NK-92 (cell line): ENCODE results near the gene REPS1.

Experiments used
- DNase-seq: peaks from one replicate; lab custom pipeline; 2025; ENCODE audit not compliant: unreplicated experiment; lab: John Stamatoyannopoulos, UW

Gene REPS1

DNA sequence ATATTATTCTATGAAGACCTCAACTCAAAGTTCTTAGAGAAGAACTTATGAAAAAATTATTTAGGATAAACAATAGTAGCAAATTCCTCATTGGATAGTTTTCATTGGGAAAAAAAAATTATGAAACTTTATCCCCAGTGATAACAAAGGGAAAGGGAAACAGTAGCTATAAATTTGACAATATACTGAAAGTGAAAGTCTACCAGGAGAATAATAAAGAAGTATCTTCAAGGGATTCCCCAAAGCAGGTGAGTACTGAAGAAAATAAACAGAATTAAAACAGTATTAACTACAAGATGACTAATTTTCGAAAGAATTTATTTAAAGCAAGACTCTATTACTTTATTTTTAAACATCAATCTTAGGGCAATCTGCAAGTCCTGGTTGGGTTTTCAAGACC lies 56.4 kb downstream of the REPS1 start:
- no peak for DNase-seq

DNA sequence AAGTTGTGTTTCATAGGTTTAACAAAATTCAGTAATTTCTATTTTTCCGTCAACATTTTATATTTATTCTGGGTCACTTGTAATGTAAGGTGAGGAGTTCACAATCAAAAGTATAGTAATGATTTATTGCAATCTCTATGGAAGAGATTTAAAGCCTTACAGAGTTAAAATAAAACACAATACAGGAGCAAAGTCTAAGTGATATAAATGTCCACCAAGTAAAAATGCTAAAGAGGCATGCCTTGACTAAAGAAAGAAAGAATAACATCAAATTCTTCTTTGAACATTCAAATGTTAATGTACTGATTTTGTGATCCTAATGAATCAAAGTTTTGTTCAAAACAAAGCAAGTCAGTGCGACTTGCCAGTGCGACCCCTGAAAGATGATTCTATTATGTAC lies 61.5 kb downstream of the REPS1 start:
- no peak for DNase-seq

DNA sequence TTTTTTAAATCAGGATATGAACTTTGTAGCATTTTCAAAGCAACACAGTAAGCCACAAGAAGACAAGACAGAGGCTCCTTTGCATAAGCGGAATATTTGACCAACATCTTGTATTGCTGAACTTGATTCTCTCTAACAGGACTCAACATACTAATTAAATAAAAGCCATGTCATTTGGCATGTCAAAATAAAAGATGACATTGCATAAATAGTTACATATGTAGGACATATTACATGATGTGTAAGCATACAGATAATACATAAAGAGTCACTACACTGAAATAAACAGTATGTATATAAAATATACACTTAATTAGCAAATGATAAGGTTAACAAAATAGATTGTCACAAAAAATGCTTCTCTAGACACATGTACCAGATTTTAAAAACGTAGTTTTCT lies 62.2 kb downstream of the REPS1 start:
- DNase-seq = no peak

DNA sequence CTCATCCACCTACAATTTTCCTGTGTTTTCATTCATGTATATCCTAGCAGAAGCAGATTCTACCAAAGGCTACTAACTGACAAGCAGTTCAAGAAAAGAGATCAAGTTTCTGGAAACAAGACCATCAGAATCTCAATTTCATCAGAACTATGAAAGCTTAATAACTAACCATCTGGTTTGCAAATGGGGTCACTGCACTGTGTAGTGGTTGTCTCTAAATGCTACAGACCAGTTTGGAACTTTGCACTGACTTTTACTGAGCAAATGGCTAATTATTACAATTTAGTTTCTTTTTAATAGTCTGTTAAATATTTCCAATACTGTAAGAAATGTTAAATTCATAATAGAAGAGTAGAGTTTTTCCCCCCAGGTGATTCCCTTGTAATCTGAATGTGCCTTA lies 64.5 kb downstream of the REPS1 start:
- DNase-seq = no peak

DNA sequence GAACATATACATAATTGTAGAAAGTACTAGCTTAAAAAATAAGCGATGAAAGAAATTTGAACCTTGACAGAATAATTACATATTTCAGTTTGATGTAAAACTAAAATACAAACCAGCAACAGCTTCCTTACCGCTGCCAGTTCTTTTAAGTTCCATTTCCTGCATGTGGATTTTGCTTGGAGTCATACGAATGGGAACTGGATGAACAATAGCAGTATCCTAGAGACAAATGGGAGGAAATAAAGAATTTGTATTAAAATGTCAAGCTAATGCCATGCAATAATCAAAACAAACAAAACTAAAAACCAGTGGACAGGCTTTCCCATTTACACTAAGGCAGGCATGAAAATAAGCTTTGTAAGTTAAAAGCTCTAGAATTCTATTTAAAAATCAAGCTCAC lies 67.1 kb downstream of the REPS1 start:
- DNase-seq = no peak

DNA sequence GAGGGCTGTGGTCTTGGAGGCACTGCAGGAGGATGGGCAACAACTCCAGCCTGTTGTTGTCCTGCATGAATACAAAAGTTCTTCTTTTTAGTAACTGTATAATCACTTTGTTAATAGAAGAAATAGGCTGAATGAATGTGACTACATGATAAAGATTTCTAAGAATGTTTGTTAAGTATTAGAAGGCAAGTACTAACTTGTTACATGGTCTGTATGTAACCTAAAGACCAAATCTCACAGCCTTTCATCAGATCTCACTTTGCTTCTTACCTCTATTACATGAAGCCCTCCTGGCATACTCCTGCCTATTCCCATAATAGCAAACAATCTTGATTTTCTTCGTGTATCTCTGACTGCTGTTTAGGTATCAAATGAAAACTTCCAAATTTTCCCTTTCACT lies 73.4 kb downstream of the REPS1 start:
- no peak for DNase-seq

DNA sequence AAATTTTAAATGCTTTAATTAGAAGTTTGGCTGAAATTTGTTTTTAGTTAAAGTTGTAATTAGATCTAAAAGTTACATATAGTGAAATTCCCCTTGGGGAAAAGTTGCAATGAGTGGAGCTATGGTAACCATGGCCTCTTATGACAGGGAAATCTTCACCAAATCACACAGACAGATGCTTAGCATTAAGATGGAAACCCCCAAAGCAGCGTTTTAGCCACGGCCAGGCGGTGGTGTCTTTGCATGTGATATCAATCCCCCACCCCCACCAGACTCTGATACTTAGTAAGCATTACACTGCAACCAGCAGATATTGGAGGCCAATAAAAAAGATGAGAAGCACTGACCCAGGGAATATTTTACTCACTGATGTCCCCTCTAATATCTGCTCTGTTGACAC lies 75.7 kb downstream of the REPS1 start:
- no peak for DNase-seq

GRCh38 chr6:138909975-138910374 lies 78.1 kb downstream of the REPS1 start:
- no peak for DNase-seq

DNA sequence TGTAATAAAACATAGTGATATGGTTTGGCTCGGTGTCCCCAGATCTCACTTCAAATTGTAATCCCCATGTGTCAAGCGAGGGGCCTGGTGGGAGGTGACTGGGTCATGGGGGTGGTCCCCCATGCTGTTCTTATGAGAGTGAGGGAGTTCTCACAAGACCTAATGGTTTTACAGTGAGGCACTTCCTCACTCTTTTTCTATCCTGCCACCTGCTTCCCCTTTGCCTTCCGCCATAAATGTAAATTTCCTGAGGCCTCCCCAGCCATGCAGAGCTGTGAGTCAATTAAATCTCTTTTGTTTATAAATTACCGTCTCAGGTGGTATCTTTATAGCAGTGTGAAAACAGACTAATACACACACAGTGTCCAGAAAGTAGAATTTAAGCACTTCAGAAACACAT lies 78.5 kb downstream of the REPS1 start:
- no peak for DNase-seq

- DNase-seq = no peak
These were observed 80.9 kb downstream of the REPS1 start for GRCh38 chr6:138907167-138907566.

- no peak for DNase-seq
These were observed 91.0 kb downstream of the REPS1 start for GRCh38 chr6:138897031-138897430.

DNA sequence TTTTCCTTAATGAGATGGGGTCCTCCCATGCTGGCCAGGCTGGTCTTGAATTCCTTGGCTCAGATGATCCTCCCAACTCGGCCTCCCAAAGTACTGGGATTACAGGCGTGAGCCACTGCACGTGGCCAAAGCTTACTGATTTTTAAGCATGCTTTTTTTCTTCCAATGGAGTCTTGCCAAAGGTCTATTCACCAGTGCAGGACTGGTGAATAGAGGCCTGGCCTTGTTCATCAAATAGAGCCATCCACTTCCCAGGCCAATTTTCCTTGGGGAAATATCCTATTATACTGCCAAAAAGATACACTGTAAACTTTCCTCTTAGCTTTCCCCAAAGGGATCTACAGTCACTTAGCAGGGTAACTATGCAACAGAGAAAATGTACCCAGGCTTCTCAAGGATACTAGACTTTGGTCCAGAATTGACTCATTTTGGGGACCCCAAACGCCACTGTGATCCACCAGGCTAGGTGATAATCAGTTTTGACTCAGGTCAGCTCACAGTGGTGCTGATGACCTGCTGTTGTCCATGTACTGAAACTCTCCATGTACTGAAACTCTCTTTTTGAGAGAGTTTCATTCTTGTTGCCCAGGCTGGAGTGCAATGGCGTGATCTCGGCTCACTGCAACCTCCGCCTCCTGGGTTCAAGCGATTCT lies 91.8 kb downstream of the REPS1 start:
- no peak for DNase-seq

- DNase-seq = no peak
These were observed 96.6 kb downstream of the REPS1 start for GRCh38 chr6:138891255-138891986.

DNA sequence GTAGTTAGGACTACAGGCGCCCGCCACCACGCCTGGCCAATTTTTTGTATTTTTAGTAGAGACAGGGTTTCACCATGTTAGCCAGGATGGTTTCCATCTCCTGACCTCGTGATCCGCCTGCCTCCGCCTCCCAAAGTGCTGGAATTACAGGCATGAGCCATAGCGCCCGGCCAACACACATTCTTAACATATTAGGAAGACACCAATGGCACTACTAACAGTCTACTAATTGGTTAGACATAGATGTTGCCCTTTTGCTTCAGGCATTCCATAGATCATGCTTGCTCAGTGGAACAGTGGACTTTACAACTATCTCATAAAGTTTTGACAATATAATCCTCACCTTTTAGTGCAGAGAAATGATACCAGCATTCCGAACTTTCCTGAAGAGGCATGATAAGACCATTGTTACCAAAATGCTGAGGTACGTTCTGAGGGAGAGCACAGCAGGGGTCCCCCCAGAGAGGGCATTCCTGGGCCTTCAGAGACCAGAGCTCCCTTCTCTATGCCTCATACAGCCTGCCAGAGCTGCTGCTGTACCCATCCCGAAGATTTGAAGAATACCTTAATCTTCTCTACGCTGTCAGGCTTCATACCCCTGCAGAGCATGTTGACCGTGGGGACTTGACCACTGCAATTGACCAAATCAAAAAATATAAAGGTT lies 102.8 kb downstream of the REPS1 start:
- no peak for DNase-seq

DNA sequence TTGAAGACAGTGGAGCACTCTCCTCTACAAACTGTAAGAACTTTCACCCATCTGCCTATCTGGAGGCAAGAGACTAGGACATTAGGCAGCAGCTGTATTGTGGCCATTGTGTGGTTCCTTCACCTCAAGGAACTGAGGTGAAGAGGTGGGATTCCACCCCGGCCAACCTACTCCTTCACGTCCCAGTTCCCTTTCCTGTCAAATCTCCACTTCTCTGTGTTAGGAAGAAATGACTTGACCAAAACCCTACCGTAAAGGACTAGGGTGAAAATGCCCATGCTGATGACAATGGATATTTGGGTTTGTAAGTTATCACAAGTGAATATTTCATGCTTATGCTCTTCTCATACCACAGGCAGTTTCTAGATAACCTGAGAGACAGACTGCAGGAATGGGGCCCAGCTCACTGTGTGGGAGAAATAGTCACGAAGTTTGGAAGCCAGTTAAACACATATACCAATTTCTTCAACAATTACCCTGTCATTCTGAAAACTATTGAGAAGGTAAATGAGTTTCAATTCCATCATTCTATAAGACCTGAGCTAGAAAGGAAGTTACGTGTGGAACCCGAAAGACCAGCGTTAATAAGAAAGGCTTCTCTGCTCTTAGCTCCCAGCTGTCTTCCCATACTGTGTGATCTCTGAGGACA lies 105.6 kb downstream of the REPS1 start:
- DNase-seq = no peak

GRCh38 chr6:138873191-138873590 lies 114.9 kb downstream of the REPS1 start:
- no peak for DNase-seq

- DNase-seq = no peak
These were observed 118.7 kb downstream of the REPS1 start for GRCh38 chr6:138869398-138869797.

GRCh38 chr6:138868181-138868580 lies 119.9 kb downstream of the REPS1 start:
- DNase-seq = no peak

- DNase-seq = no peak
These were observed 122.5 kb downstream of the REPS1 start for GRCh38 chr6:138865480-138866109.

GRCh38 chr6:138864343-138864890 lies 123.6 kb downstream of the REPS1 start:
- no peak for DNase-seq

DNA sequence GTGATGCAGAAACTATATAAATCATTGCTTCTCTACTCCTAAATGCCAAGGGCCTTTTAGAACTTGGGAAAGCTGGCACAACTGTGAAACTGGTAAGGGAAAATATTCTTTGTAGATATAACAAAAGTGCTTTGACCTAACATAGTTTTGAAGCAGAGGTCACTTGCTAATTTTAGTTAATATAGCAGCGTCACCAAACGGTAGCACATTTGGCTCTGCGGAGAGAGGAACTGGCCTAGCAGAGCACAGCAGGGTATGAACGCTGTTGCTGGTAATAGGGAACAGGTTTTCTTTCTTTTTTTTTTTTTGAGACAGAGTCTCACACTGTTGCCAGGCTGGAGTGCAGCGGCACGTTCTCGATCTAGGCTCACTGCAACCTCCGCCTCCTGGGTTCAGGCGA lies 124.7 kb downstream of the REPS1 start:
- DNase-seq = no peak
